K562 (cell line): ENCODE results near the gene SV2C. TPM values are rescaled to one million over a fixed set of nuclear protein-coding genes. Genes with fewer than 3 reads are reported as not detected.

Experiments used
- NONO ChIP-seq, 2 experiments: fragments of 200-400 bp in 1 of 2; fragments of 450-650 bp in 1 of 2; formaldehyde crosslinking in 1 of 2; IDR thresholded peaks; 2 replicates each; pipeline ENCODE4 v1.6.1; 2017; ENCODE audit warnings: low read depth in 2 of 2, mild to moderate bottlenecking in 2 of 2, moderate library complexity in 2 of 2, low read length in 1 of 2
- NR4A1 ChIP-seq, 2 experiments: fragments of 250-450 bp in 1 of 2; fragments of 450-650 bp in 1 of 2; sonication (Bioruptor Pico) in 1 of 2; IDR thresholded peaks; 2 replicates each; pipeline versions ENCODE4 v1.4.0 to v1.6.1; 2016 to 2020; ENCODE audit warnings: mild to moderate bottlenecking in 2 of 2, missing compliant biosample characterization in 1 of 2, missing genetic modification characterization in 1 of 2, moderate library complexity in 1 of 2
- ZNF436 ChIP-seq: fragments of 250-450, 450-650 bp; sonication (Bioruptor Pico); formaldehyde crosslinking; IDR thresholded peaks from 2 replicates; pipeline ENCODE4 v1.7.0; 2020; ENCODE audit warnings: mild to moderate bottlenecking
- ZNF551 ChIP-seq: fragments of 250-450 bp; sonication (Bioruptor Pico); IDR thresholded peaks from 2 replicates; pipeline ENCODE4 v1.5.0; 2021; ENCODE audit warnings: mild to moderate bottlenecking, moderate library complexity
- polyA plus RNA-seq, 8 experiments: library from polyadenylated mRNA; depleted of rRNA in 4 of 8; stranded (reverse) in 5 of 8; unstranded in 3 of 8; fragments of >200 nt; fragmentation: Nextera tagmentation in 2 of 8; fragmentation: Illumina TruSeq in 1 of 8; extraction: Ambion mirVana in 2 of 8; extraction: Trizol in 1 of 8; gene quantifications; 2 replicates each; pipeline versions ENCODE4 v1.2.1 to v1.2.3, GENCODE V29; 2011 to 2014; ENCODE audit warnings: inconsistent platforms in 1 of 8, missing spikeins in 1 of 8
- total RNA-seq, 7 experiments: library from RNA; depleted of rRNA in 6 of 7; stranded (reverse); fragments of >200 nt in 6 of 7; fragmentation: Illumina TruSeq in 2 of 7; extraction: Trizol in 2 of 7; gene quantifications; 2 replicates each; pipeline versions ENCODE4 v1.2.1 to v1.2.3, GENCODE V29; 2011 to 2021; ENCODE audit warnings: low replicate concordance in 1 of 7
- TF ChIP-seq, protein P1 (sequence below), 2 experiments: fragments of 150-350 bp in 1 of 2; IDR thresholded peaks; 2 replicates each; pipeline ENCODE4 v1.6.1; 2012 to 2016; ENCODE audit warnings: low read depth in 2 of 2, low read length in 2 of 2, mild to moderate bottlenecking in 1 of 2, moderate library complexity in 1 of 2
- TF ChIP-seq, protein P2 (sequence below), 2 experiments: IDR thresholded peaks; 2 replicates each; pipeline ENCODE4 v1.6.1; 2012; ENCODE audit warnings: improper control_type of control experiment in 2 of 2, low read depth in 2 of 2, low read length in 2 of 2, borderline replicate concordance in 1 of 2
- TF ChIP-seq, protein P3 (sequence below): IDR thresholded peaks from 2 replicates; pipeline ENCODE4 v1.6.1; 2014; ENCODE audit warnings: antibody characterized with exemption
- TF ChIP-seq, protein P4 (sequence below), 2 experiments: fragments of 250-450 bp in 1 of 2; fragments of 450-650 bp in 1 of 2; sonication (Bioruptor Pico) in 1 of 2; IDR thresholded peaks; 2 replicates each; pipeline versions ENCODE4 v1.6.1 to v1.8.0; 2016 to 2021; ENCODE audit warnings: mild to moderate bottlenecking in 2 of 2, moderate library complexity in 2 of 2, missing compliant biosample characterization in 1 of 2, missing genetic modification characterization in 1 of 2
- TF ChIP-seq, protein P5 (sequence below): sonication (generic); formaldehyde crosslinking; IDR thresholded peaks from 2 replicates; pipeline ENCODE4 v1.8.0; 2022; ENCODE audit warnings: mild to moderate bottlenecking, missing genetic modification reagents, borderline replicate concordance

SV2C gene
- total and polyA plus RNA-seq, 9 of the 15 experiments (the other 6 are each of a cell fraction or from before 2014, with no cell fraction given): 0.05 TPM; not detected in 8

DNA sequence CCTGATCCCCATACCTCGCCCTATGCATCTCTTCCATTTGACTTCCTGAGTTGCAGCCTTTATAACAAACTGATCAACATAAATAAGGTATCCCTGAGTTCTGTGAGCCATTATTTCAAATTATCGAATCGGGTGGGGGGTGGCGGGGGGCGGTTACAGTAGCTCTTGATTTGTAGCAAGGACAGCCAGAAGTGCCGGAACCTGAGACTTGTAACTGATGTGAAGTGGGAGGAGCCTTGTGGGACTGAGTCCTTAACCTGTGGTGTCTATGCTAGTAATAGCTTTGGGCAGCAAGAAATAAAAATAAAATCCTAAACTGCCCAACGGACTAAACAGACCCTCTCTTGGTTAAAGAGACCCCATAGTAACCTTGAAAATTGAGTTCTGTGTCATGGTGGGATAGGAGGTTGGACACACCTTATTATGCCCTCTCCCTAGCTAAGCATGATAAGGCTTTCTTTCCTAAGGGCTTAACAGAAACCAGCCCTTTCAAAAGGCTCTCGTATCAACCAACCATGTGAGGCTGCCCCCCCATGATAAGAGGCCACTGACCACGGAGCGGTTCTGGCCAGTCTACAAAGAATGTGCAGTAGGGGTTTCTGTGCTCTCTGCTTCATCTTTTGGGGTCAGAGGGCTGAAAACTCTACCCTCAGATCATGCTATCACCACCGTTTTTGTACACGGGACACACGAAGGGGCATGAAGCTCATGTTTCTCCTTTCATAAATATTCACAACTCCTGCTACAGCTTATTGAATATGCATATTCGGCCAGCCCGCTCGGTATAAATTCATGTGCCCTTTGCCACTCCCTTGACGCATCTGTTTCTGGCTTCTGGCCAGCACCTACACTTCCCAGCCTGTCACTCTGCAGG, 280.4 kb downstream of the SV2C start (continued):
- TF ChIP-seq, protein P1, sequence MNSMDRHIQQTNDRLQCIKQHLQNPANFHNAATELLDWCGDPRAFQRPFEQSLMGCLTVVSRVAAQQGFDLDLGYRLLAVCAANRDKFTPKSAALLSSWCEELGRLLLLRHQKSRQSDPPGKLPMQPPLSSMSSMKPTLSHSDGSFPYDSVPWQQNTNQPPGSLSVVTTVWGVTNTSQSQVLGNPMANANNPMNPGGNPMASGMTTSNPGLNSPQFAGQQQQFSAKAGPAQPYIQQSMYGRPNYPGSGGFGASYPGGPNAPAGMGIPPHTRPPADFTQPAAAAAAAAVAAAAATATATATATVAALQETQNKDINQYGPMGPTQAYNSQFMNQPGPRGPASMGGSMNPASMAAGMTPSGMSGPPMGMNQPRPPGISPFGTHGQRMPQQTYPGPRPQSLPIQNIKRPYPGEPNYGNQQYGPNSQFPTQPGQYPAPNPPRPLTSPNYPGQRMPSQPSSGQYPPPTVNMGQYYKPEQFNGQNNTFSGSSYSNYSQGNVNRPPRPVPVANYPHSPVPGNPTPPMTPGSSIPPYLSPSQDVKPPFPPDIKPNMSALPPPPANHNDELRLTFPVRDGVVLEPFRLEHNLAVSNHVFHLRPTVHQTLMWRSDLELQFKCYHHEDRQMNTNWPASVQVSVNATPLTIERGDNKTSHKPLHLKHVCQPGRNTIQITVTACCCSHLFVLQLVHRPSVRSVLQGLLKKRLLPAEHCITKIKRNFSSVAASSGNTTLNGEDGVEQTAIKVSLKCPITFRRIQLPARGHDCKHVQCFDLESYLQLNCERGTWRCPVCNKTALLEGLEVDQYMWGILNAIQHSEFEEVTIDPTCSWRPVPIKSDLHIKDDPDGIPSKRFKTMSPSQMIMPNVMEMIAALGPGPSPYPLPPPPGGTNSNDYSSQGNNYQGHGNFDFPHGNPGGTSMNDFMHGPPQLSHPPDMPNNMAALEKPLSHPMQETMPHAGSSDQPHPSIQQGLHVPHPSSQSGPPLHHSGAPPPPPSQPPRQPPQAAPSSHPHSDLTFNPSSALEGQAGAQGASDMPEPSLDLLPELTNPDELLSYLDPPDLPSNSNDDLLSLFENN (IDR thresholded peaks at IDR 0.05; ENCODE audit: low read depth in 2 of 2, low read length in 2 of 2): 0 out of 4 replicates have a peak, but pooled peaks of 1 of the 2 experiments have one; percentile 59
- TF ChIP-seq, protein P2, sequence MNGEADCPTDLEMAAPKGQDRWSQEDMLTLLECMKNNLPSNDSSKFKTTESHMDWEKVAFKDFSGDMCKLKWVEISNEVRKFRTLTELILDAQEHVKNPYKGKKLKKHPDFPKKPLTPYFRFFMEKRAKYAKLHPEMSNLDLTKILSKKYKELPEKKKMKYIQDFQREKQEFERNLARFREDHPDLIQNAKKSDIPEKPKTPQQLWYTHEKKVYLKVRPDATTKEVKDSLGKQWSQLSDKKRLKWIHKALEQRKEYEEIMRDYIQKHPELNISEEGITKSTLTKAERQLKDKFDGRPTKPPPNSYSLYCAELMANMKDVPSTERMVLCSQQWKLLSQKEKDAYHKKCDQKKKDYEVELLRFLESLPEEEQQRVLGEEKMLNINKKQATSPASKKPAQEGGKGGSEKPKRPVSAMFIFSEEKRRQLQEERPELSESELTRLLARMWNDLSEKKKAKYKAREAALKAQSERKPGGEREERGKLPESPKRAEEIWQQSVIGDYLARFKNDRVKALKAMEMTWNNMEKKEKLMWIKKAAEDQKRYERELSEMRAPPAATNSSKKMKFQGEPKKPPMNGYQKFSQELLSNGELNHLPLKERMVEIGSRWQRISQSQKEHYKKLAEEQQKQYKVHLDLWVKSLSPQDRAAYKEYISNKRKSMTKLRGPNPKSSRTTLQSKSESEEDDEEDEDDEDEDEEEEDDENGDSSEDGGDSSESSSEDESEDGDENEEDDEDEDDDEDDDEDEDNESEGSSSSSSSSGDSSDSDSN (IDR thresholded peaks at IDR 0.05; ENCODE audit: borderline replicate concordance in 1 of 2, low read depth in 2 of 2, low read length in 2 of 2): 0 out of 4 replicates have a peak, but pooled peaks of 1 of the 2 experiments have one; percentile 67
- TF ChIP-seq NONO (IDR thresholded peaks at IDR 0.05; ENCODE audit: low read depth in 2 of 2, low read length in 1 of 2): peak in 1 of 2 experiments; percentile 89; a peak in 1 of 4 replicates
- no peak for TF ChIP-seq ZNF551 (CRISPR knock-in tag)
- TF ChIP-seq ZNF436: no peak
- no peak for TF ChIP-seq NR4A1 (CRISPR knock-in tag; IDR thresholded peaks at IDR 0.05)
- 0 out of 2 replicates have a peak, but pooled peaks have one; percentile 40 for TF ChIP-seq NR4A1 (tag; IDR thresholded peaks at IDR 0.05)
- TF ChIP-seq, protein P3, sequence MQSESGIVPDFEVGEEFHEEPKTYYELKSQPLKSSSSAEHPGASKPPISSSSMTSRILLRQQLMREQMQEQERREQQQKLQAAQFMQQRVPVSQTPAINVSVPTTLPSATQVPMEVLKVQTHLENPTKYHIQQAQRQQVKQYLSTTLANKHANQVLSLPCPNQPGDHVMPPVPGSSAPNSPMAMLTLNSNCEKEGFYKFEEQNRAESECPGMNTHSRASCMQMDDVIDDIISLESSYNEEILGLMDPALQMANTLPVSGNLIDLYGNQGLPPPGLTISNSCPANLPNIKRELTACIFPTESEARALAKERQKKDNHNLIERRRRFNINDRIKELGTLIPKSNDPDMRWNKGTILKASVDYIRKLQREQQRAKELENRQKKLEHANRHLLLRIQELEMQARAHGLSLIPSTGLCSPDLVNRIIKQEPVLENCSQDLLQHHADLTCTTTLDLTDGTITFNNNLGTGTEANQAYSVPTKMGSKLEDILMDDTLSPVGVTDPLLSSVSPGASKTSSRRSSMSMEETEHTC: peak; percentile 53; the same call in 1 of the 2 replicates
- TF ChIP-seq, protein P4, sequence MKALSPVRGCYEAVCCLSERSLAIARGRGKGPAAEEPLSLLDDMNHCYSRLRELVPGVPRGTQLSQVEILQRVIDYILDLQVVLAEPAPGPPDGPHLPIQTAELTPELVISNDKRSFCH (CRISPR knock-in tag; IDR thresholded peaks at IDR 0.05): no peak
- TF ChIP-seq, protein P4 (tag; IDR thresholded peaks at IDR 0.05): peak; percentile 65; the same call in 1 of the 2 replicates
- TF ChIP-seq, protein P5, sequence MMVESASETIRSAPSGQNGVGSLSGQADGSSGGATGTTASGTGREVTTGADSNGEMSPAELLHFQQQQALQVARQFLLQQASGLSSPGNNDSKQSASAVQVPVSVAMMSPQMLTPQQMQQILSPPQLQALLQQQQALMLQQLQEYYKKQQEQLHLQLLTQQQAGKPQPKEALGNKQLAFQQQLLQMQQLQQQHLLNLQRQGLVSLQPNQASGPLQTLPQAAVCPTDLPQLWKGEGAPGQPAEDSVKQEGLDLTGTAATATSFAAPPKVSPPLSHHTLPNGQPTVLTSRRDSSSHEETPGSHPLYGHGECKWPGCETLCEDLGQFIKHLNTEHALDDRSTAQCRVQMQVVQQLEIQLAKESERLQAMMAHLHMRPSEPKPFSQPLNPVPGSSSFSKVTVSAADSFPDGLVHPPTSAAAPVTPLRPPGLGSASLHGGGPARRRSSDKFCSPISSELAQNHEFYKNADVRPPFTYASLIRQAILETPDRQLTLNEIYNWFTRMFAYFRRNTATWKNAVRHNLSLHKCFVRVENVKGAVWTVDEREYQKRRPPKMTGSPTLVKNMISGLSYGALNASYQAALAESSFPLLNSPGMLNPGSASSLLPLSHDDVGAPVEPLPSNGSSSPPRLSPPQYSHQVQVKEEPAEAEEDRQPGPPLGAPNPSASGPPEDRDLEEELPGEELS (CRISPR knock-in tag): no peak
